Measurements from ENCODE around the gene PLEKHA4. TPM values are rescaled to one million over a fixed set of nuclear protein-coding genes. Genes with fewer than 3 reads are reported as not detected.

The PLEKHA4 gene
- polyA plus RNA-seq, 1 donor (not counting 4 experiments of a cell fraction or from before 2014, with no cell fraction given) = 1.8 TPM

DNA sequence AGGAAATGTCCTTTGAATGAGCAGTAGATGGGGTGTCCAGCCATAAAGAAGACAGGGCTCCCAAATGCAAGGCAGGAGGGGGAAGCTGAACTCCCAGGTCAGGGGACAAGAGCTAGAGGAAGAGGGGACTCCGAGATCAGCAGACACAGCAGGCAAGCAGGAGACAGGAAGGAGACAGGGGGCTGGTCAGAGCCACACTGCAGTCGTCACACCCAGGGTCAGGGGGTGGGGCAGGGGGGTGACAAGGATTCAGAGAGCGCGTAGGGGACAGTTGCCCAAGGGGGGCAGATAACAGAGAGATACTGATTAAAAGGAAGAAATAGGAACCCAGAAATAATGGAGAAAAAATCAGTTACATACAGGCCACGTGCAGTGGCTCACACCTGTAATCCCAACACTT lies 35.4 kb downstream of the PLEKHA4 start:
- FAIRE-seq (no peak), DNase-seq (ENCODE audit: low read depth, low spot score) (no peak)
- Histone ChIP-seq H3K9ac (ENCODE audit: control insufficient read depth, extremely low read depth, insufficient read depth, low read length) (no peak overlapping the region), H3K9me1 (ENCODE audit: control insufficient read depth, extremely low read depth, insufficient read depth, low read length) (no peaks in the 10 kb centered on the region), H3K4me2 (ENCODE audit: control insufficient read depth, extremely low read depth, insufficient read depth, low read depth, low read length) (no peak overlapping the region), H2AFZ (ENCODE audit: control insufficient read depth, low read length) (no peak overlapping the region), H3K27me3 (ENCODE audit: control insufficient read depth, extremely low read depth, insufficient read depth, low read length) (no peaks in the 10 kb centered on the region), H3K36me3 (ENCODE audit: control insufficient read depth in 2 of 2, extremely low read depth in 1 of 2, insufficient read depth in 2 of 2, low read length in 2 of 2) (no peaks in the 10 kb centered on the region), H4K20me1 (ENCODE audit: control insufficient read depth, extremely low read depth, insufficient read depth, low read length) (no peaks in the 10 kb centered on the region), H3K79me2 (ENCODE audit: control insufficient read depth, insufficient read depth, low read length) (no peaks in the 10 kb centered on the region), H3K4me3 (ENCODE audit: control insufficient read depth in 2 of 3, extremely low read depth in 1 of 3, insufficient read depth in 2 of 3, low read depth in 1 of 3, low read length in 3 of 3) (no peak overlapping the region), H3K27ac (ENCODE audit: control insufficient read depth, insufficient read depth, low read length) (no peak overlapping the region), H3K9me3 (ENCODE audit: control insufficient read depth, low read depth, low read length) (no peaks in the 10 kb centered on the region), H3K4me1 (ENCODE audit: control insufficient read depth, extremely low read depth, insufficient read depth, low read length) (peaks cover 12% of the 10 kb centered on the region)
- dilution Hi-C loops (cut with MboI; ENCODE audit: extremely low pct_ligation_motif_present, low sequenced_read_pairs) = no loop called here
- TF ChIP-seq, protein P1, sequence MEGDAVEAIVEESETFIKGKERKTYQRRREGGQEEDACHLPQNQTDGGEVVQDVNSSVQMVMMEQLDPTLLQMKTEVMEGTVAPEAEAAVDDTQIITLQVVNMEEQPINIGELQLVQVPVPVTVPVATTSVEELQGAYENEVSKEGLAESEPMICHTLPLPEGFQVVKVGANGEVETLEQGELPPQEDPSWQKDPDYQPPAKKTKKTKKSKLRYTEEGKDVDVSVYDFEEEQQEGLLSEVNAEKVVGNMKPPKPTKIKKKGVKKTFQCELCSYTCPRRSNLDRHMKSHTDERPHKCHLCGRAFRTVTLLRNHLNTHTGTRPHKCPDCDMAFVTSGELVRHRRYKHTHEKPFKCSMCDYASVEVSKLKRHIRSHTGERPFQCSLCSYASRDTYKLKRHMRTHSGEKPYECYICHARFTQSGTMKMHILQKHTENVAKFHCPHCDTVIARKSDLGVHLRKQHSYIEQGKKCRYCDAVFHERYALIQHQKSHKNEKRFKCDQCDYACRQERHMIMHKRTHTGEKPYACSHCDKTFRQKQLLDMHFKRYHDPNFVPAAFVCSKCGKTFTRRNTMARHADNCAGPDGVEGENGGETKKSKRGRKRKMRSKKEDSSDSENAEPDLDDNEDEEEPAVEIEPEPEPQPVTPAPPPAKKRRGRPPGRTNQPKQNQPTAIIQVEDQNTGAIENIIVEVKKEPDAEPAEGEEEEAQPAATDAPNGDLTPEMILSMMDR (optimal IDR thresholded peaks at IDR 0.05 in 1 of 3, IDR thresholded peaks at IDR 0.05 in 1 of 3, conservative IDR thresholded peaks at IDR 0.05 in 1 of 3; ENCODE audit: extremely low read depth in 1 of 3, insufficient read depth in 2 of 3, low read length in 3 of 3) = no peak
- TF ChIP-seq EZH2 (IDR thresholded peaks at IDR 0.05; ENCODE audit: low read length) = no peak

DNA sequence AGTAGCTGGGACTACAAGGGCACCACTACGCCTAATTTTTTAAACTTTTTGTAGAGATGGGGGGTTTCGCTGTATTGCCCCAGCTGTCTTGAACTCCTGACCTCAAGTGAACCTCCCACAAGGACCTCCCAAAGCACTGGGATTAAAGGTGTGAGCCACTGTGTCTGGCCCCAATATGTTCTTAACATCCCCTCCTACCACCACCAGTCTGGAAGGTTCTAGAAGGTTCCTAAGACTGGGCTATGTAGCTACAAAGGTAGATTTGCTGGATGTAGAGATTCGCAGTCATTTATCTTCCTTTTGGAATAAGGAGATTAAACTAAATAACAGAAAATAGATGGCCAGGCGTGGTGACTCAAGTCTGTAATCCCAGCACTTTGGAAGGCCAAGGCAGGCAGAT lies 37.5 kb downstream of the PLEKHA4 start:
- no peaks in the 10 kb centered on the region for H3K27me3 ChIP-seq (ENCODE audit: control insufficient read depth, extremely low read depth, insufficient read depth, low read length)
- no peak overlapping the region for H3K27ac ChIP-seq (ENCODE audit: control insufficient read depth, insufficient read depth, low read length)
- H3K36me3 ChIP-seq (ENCODE audit: control insufficient read depth in 2 of 2, extremely low read depth in 1 of 2, insufficient read depth in 2 of 2, low read length in 2 of 2) = no peaks in the 10 kb centered on the region
- H3K9me3 ChIP-seq (ENCODE audit: control insufficient read depth, low read depth, low read length) = no peaks in the 10 kb centered on the region
- H3K9ac ChIP-seq (ENCODE audit: control insufficient read depth, extremely low read depth, insufficient read depth, low read length) = no peak overlapping the region
- H2AFZ ChIP-seq (ENCODE audit: control insufficient read depth, low read length) = no peak overlapping the region
- H3K9me1 ChIP-seq (ENCODE audit: control insufficient read depth, extremely low read depth, insufficient read depth, low read length) = no peaks in the 10 kb centered on the region
- no peak overlapping the region for H3K4me3 ChIP-seq (ENCODE audit: control insufficient read depth in 2 of 3, extremely low read depth in 1 of 3, insufficient read depth in 2 of 3, low read depth in 1 of 3, low read length in 3 of 3)
- H4K20me1 ChIP-seq (ENCODE audit: control insufficient read depth, extremely low read depth, insufficient read depth, low read length) = no peaks in the 10 kb centered on the region
- TF ChIP-seq EZH2 (IDR thresholded peaks at IDR 0.05; ENCODE audit: low read length) = no peak
- FAIRE-seq (no peak), DNase-seq (ENCODE audit: low read depth, low spot score) (no peak)
- no peak overlapping the region for H3K4me2 ChIP-seq (ENCODE audit: control insufficient read depth, extremely low read depth, insufficient read depth, low read depth, low read length)
- H3K79me2 ChIP-seq (ENCODE audit: control insufficient read depth, insufficient read depth, low read length) = no peaks in the 10 kb centered on the region
- dilution Hi-C loops (cut with MboI; ENCODE audit: extremely low pct_ligation_motif_present, low sequenced_read_pairs) = no loop called here
- peaks cover 2% of the 10 kb centered on the region for H3K4me1 ChIP-seq (ENCODE audit: control insufficient read depth, extremely low read depth, insufficient read depth, low read length)

DNA sequence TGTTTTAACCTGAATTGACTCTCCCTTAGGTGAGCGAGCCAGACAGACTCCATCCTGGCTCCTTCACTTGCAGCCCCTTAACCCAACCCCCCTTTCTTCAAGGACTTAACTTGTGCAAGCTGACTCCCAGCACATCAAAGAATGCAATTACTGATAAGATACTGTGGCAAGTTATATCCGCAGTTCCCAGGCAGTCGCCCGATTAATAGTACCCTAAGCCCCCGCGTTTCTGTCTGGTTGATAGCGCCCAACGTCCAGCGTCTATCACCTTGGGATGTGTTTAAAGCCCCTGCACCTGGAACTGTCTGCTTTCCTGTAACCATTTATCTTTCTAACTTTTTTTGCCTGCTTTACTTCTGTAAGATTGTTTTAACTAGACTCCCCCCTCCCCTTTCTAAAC lies 38.3 kb downstream of the PLEKHA4 start:
- Histone ChIP-seq H3K4me1 (ENCODE audit: control insufficient read depth, extremely low read depth, insufficient read depth, low read length) (no peaks in the 10 kb centered on the region), H3K9me3 (ENCODE audit: control insufficient read depth, low read depth, low read length) (no peaks in the 10 kb centered on the region), H3K4me3 (ENCODE audit: control insufficient read depth in 2 of 3, extremely low read depth in 1 of 3, insufficient read depth in 2 of 3, low read depth in 1 of 3, low read length in 3 of 3) (no peak overlapping the region), H3K4me2 (ENCODE audit: control insufficient read depth, extremely low read depth, insufficient read depth, low read depth, low read length) (no peak overlapping the region), H3K27ac (ENCODE audit: control insufficient read depth, insufficient read depth, low read length) (no peak overlapping the region), H3K79me2 (ENCODE audit: control insufficient read depth, insufficient read depth, low read length) (no peaks in the 10 kb centered on the region), H3K9ac (ENCODE audit: control insufficient read depth, extremely low read depth, insufficient read depth, low read length) (no peak overlapping the region), H3K9me1 (ENCODE audit: control insufficient read depth, extremely low read depth, insufficient read depth, low read length) (no peaks in the 10 kb centered on the region), H3K27me3 (ENCODE audit: control insufficient read depth, extremely low read depth, insufficient read depth, low read length) (no peaks in the 10 kb centered on the region), H2AFZ (ENCODE audit: control insufficient read depth, low read length) (no peak overlapping the region), H4K20me1 (ENCODE audit: control insufficient read depth, extremely low read depth, insufficient read depth, low read length) (no peaks in the 10 kb centered on the region), H3K36me3 (ENCODE audit: control insufficient read depth in 2 of 2, extremely low read depth in 1 of 2, insufficient read depth in 2 of 2, low read length in 2 of 2) (no peaks in the 10 kb centered on the region)
- FAIRE-seq = no peak
- TF ChIP-seq, protein P1 (optimal IDR thresholded peaks at IDR 0.05 in 1 of 3, IDR thresholded peaks at IDR 0.05 in 1 of 3, conservative IDR thresholded peaks at IDR 0.05 in 1 of 3; ENCODE audit: extremely low read depth in 1 of 3, insufficient read depth in 2 of 3, low read length in 3 of 3) = no peak
- no peak for TF ChIP-seq EZH2 (IDR thresholded peaks at IDR 0.05; ENCODE audit: low read length)
- dilution Hi-C loops (cut with MboI; ENCODE audit: extremely low pct_ligation_motif_present, low sequenced_read_pairs) = no loop called here
- DNase-seq (ENCODE audit: low read depth, low spot score) = no peak
